HG03442 (cell line): ENCODE data around the gene COL15A1.

Source experiments
- ATAC-seq: cut with Tn5 transposase; IDR thresholded peaks from one replicate; pipeline ENCODE4 v1.9.1; 2021; ENCODE audit warnings: mild to moderate bottlenecking, moderate library complexity; ENCODE audit not compliant: unreplicated experiment

The COL15A1 gene

GRCh38 chr9:98915599-98915998 is 28.1 kb upstream of the COL15A1 start:
- ATAC-seq: no peak

GRCh38 chr9:98916660-98917059 is 27.0 kb upstream of the COL15A1 start:
- ATAC-seq: no peak

- ATAC-seq: no peak
These were observed 25.8 kb upstream of the COL15A1 start for GRCh38 chr9:98917746-98918487.

GRCh38 chr9:98921732-98922131 is 22.0 kb upstream of the COL15A1 start:
- no peak for ATAC-seq

GRCh38 chr9:98922721-98923435 is 20.8 kb upstream of the COL15A1 start:
- no peak for ATAC-seq

GRCh38 chr9:98923451-98924123 is 20.1 kb upstream of the COL15A1 start:
- ATAC-seq: no peak

GRCh38 chr9:98924946-98925820 is 18.5 kb upstream of the COL15A1 start:
- ATAC-seq: no peak

- no peak for ATAC-seq
These were observed 17.8 kb upstream of the COL15A1 start for GRCh38 chr9:98925956-98926355.

GRCh38 chr9:98927724-98928123 is 16.0 kb upstream of the COL15A1 start:
- no peak for ATAC-seq

GRCh38 chr9:98929071-98929470 is 14.6 kb upstream of the COL15A1 start:
- no peak for ATAC-seq

- ATAC-seq: no peak
These were observed 13.8 kb upstream of the COL15A1 start for GRCh38 chr9:98929895-98930341.

- ATAC-seq: no peak
These were observed 12.9 kb upstream of the COL15A1 start for GRCh38 chr9:98930792-98931191.

- no peak for ATAC-seq
These were observed 11.9 kb upstream of the COL15A1 start for GRCh38 chr9:98931600-98932389.

- no peak for ATAC-seq
These were observed 10.5 kb upstream of the COL15A1 start for GRCh38 chr9:98933185-98933584.

- ATAC-seq: no peak
These were observed 9.8 kb upstream of the COL15A1 start for GRCh38 chr9:98933890-98934289.

GRCh38 chr9:98935071-98935505 is 8.6 kb upstream of the COL15A1 start:
- no peak for ATAC-seq

- no peak for ATAC-seq
These were observed 3.4 kb upstream of the COL15A1 start for GRCh38 chr9:98940276-98940675.

- ATAC-seq: no peak
These were observed 1.7 kb upstream of the COL15A1 start for GRCh38 chr9:98941946-98942523.

GRCh38 chr9:98942906-98943681 is 613 bp upstream of the COL15A1 start:
- ATAC-seq: no peak
